ENCODE data around the gene MT3. TPM values are rescaled to one million over a fixed set of nuclear protein-coding genes. Genes with fewer than 3 reads are reported as not detected.

The MT3 gene
- total RNA-seq, 1 donor from 2014 or later, result 0.77 TPM

- no peak overlapping the region for H3K27ac Mint-ChIP-seq (ENCODE audit: unreplicated experiment)
These were observed 40.8 kb downstream of the MT3 start for GRCh38 chr16:56630134-56630533.

GRCh38 chr16:56631197-56631596 is 41.9 kb downstream of the MT3 start:
- TF ChIP-seq CTCF (IDR thresholded peaks at IDR 0.05), result no peak

More at GRCh38 chr16:56630134-56630533, 40.8 kb downstream of the MT3 start:
- Mint-ChIP-seq H3K27me3 (ENCODE audit: low read depth) (peaks cover 20% of the 10 kb centered on the region), H3K9me3 (ENCODE audit: low read depth) (no peaks in the 10 kb centered on the region), H3K36me3 (ENCODE audit: low read depth) (no peaks in the 10 kb centered on the region), H3K4me1 (ENCODE audit: low read depth) (peaks cover 38% of the 10 kb centered on the region), H3K4me3 (ENCODE audit: unreplicated experiment) (no peak overlapping the region)
- DNase-seq (ENCODE audit: low spot score), result no peak
- TF ChIP-seq CTCF (IDR thresholded peaks at IDR 0.05), result no peak

GRCh38 chr16:56631832-56632155 is 42.5 kb downstream of the MT3 start:
- peaks cover 33% of the 10 kb centered on the region for H3K27me3 Mint-ChIP-seq (ENCODE audit: low read depth)
- H3K4me3 Mint-ChIP-seq (ENCODE audit: unreplicated experiment), result peak overlapping the region; percentile 71
- H3K27ac Mint-ChIP-seq (ENCODE audit: unreplicated experiment), result no peak overlapping the region
- peaks cover 25% of the 10 kb centered on the region for H3K4me1 Mint-ChIP-seq (ENCODE audit: low read depth)
- H3K9me3 Mint-ChIP-seq (ENCODE audit: low read depth), result no peaks in the 10 kb centered on the region
- DNase-seq (ENCODE audit: low spot score), result no peak
- H3K36me3 Mint-ChIP-seq (ENCODE audit: low read depth), result no peaks in the 10 kb centered on the region
- TF ChIP-seq CTCF (IDR thresholded peaks at IDR 0.05), result no peak

More at GRCh38 chr16:56631197-56631596, 41.9 kb downstream of the MT3 start:
- no peak for DNase-seq (ENCODE audit: low spot score)
- no peaks in the 10 kb centered on the region for H3K36me3 Mint-ChIP-seq (ENCODE audit: low read depth)
- H3K9me3 Mint-ChIP-seq (ENCODE audit: low read depth), result no peaks in the 10 kb centered on the region
- H3K4me1 Mint-ChIP-seq (ENCODE audit: low read depth), result peaks cover 31% of the 10 kb centered on the region
- H3K4me3 Mint-ChIP-seq (ENCODE audit: unreplicated experiment), result no peak overlapping the region
- no peak overlapping the region for H3K27ac Mint-ChIP-seq (ENCODE audit: unreplicated experiment)
- H3K27me3 Mint-ChIP-seq (ENCODE audit: low read depth), result peaks cover 27% of the 10 kb centered on the region

GRCh38 chr16:56632156-56632847 is 43.0 kb downstream of the MT3 start, which contains the start of gene MT1M:
TSS of gene MT1M (plus strand) at chr16:56632659. CDS start at chr16:56632732, 73 bp downstream.
- Mint-ChIP-seq H3K9me3 (ENCODE audit: low read depth) (no peaks in the 10 kb centered on the region), H3K4me3 (ENCODE audit: unreplicated experiment) (peak within 1 kb of the TSS; percentile 71), H3K27ac (ENCODE audit: unreplicated experiment) (no peak within 1 kb of the TSS), H3K36me3 (ENCODE audit: low read depth) (no peaks in the 10 kb centered on the region), H3K4me1 (ENCODE audit: low read depth) (peaks cover 20% of the 10 kb centered on the region), H3K27me3 (ENCODE audit: low read depth) (peaks cover 38% of the 10 kb centered on the region)
- no peak for DNase-seq (ENCODE audit: low spot score)
- TF ChIP-seq CTCF (IDR thresholded peaks at IDR 0.05), result no peak

GRCh38 chr16:56632848-56633365 is 43.6 kb downstream of the MT3 start:
- H3K4me3 Mint-ChIP-seq (ENCODE audit: unreplicated experiment), result peak overlapping the region; percentile 71
- H3K27me3 Mint-ChIP-seq (ENCODE audit: low read depth), result peaks cover 43% of the 10 kb centered on the region
- no peak for DNase-seq (ENCODE audit: low spot score)
- H3K27ac Mint-ChIP-seq (ENCODE audit: unreplicated experiment), result no peak overlapping the region
- H3K9me3 Mint-ChIP-seq (ENCODE audit: low read depth), result no peaks in the 10 kb centered on the region
- peaks cover 20% of the 10 kb centered on the region for H3K4me1 Mint-ChIP-seq (ENCODE audit: low read depth)
- no peak for TF ChIP-seq CTCF (IDR thresholded peaks at IDR 0.05)
- H3K36me3 Mint-ChIP-seq (ENCODE audit: low read depth), result no peaks in the 10 kb centered on the region
